ENCODE results near the gene MAML2.

DNA sequence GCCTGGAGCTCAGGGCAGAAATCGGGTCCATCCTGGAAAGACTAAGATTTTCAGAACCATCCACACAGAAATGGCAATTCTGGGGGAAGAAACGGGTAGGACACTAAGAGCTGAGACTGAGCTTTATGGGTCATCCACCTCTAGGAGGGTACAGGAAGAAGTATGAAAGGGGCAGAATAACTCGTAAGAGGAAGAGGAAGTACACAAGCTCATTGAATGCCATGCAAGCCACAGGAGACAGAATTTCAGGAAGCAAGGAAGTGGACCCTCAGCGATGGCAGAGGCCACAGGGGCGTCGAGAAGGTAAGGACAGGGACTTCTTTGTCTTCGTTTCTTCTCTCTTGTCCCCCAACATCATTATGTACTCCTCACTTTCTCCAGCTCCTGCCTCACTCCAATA is 169.6 kb downstream of the MAML2 start:
- no peak for TF ChIP-seq EZH2 (IDR thresholded peaks at IDR 0.05; ENCODE audit: low read depth)
- TF ChIP-seq, protein P1, sequence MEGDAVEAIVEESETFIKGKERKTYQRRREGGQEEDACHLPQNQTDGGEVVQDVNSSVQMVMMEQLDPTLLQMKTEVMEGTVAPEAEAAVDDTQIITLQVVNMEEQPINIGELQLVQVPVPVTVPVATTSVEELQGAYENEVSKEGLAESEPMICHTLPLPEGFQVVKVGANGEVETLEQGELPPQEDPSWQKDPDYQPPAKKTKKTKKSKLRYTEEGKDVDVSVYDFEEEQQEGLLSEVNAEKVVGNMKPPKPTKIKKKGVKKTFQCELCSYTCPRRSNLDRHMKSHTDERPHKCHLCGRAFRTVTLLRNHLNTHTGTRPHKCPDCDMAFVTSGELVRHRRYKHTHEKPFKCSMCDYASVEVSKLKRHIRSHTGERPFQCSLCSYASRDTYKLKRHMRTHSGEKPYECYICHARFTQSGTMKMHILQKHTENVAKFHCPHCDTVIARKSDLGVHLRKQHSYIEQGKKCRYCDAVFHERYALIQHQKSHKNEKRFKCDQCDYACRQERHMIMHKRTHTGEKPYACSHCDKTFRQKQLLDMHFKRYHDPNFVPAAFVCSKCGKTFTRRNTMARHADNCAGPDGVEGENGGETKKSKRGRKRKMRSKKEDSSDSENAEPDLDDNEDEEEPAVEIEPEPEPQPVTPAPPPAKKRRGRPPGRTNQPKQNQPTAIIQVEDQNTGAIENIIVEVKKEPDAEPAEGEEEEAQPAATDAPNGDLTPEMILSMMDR (conservative IDR thresholded peaks at IDR 0.05): no peak

All from PC-9 (cell line).